ENCODE measurements around the gene CD164L2.

The CD164L2 gene

DNA sequence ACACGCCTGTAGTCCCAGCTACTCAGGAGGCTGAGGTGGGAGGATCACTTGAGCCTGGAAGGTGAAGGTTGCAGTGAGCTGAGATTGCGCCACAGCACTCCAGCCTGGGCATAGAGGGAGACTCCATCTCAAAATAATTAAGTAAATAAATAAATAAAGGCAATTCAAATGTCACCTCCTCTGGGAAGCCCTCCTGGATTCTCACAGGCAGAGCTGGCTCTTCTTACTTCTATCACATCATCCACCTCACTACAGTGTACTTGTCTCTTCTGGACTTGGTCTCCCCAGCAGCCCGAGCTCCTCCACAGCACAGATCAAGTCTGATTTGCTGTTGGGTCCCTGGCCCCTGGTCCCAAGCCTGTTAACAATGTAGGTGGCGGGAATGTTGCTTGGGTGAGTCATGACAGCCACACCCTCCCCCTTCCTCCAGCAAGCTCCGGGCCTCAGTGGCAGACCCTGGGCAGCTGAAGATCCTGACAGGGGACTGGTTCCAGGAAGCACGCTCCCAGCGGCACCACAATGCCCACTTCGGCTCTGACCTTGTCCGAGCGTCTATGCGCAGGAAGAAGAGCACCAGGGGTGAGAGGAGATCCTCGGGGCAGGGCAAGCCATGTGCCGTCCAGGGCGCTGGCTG is 36.0 kb downstream of the CD164L2 start:
- DNase-seq (ENCODE audit: low spot score): no peak

DNA sequence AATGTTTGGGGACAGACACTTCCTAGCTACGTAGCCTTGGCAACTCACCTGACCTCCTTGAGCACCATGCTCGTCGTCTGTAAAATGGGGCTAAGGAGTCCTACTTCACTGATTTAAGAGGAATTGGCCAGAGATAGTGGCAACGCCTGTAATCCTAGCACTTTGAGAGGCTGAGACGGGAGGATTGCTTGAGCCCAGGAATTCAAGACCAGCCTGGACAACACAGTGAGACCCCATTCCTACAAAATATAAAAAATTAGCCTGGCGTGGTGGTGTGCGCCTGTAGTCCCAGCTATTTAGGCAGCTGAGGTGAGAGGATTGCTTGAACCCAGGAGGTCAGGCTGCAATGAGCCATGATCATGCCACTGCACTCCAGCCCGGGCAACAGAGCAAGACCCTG is 36.8 kb downstream of the CD164L2 start:
- DNase-seq (ENCODE audit: low spot score): no peak

DNA sequence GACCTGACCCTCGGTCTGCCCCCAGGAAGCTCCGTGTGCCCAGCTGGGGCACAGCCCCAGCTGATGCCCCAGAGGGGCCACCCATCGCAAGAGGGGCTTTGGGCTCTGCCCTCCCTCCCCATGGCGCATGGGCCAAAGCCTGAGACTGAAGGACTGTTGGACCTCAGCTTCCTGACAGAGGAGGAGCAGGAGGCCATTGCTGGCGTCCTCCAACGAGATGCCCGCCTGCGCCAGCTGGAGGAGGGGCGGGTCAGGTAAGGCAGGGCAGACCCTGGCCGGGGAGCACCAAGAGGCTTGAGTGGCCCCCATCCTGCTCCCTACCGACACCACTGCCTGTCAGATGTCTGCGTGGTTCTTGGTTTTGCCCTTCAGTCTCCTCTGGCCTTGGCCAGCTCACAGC is 37.9 kb downstream of the CD164L2 start:
- DNase-seq (ENCODE audit: low spot score): no peak

DNA sequence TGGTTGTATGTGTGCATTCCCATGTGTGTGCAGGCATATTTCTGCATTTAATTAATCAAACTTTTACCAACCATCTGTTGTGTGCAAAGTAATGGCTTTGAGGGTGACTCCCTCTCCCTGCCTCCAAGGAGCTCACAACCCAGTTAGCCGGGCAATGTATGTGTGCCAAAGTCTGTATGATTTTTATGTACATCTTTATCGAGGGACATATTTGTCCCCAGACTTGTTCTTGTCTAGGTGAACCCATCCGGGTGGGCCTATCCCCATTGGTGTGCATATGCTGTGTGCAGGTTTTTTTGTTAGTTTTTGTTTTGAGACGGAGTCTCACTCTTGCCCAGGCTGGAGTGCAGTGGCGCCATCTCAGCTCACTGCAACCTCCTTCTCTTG is 39.5 kb downstream of the CD164L2 start:
- no peak for DNase-seq (ENCODE audit: low spot score)

DNA sequence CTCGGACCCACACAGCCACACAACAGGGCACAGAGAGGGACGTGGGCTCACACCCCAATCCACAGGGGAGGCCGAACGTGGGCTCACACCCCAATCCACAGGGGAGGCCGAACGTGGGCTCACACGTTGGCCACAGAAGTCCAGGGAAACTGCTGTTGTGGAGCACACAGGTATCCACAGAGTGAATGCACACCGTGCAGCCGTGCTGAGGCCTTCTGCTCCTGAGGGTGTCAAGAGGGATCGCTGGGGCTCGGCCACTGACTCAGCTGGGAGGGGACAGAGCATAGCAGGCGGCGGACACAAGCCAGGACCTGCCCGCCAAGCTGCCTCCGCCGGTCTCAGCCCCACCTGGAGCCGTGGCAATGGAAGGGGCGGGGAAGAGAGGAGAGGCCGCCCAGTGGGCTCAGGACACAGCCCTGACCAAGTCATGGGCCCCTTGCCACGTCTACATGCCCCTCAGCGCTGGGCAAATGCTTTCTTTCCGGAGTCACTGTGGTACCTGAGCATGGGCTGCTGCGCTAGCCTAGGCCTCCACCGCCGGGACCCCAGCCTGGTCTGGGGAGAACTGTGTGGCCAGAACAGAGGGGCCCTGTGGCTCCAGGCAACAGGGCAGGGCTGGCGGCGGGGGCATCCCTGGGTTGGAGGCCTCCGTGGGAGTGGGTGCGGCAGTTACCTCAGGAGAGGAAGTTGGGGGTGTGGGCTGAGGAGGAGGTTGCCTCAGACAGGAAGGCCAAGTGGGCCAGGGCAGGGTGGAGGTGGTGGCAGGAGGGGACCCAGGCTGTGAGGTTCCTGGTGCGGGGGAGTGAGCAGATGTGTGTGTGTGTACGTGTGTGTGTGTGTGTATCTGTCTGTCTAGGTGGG is 40.1 kb downstream of the CD164L2 start:
- DNase-seq (ENCODE audit: low spot score): peak; percentile 89

DNA sequence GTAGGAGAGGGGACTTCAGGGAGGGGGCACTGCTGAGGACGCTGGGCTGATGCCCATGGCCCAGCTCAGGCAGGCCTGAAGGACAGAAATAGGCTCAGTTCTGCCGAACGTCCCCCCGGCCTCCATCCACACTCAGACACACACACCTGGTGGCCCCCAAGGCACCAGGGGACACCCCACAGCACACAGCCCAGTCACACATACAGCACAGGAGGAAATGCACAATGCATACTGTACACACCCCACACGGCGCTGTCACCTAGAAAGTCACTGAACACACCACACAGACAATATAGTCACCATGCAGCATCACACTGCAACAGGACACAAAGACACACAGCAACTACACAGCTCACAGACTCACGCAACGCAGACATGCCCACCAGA is 40.7 kb downstream of the CD164L2 start:
- DNase-seq (ENCODE audit: low spot score): peak; percentile 51

DNA sequence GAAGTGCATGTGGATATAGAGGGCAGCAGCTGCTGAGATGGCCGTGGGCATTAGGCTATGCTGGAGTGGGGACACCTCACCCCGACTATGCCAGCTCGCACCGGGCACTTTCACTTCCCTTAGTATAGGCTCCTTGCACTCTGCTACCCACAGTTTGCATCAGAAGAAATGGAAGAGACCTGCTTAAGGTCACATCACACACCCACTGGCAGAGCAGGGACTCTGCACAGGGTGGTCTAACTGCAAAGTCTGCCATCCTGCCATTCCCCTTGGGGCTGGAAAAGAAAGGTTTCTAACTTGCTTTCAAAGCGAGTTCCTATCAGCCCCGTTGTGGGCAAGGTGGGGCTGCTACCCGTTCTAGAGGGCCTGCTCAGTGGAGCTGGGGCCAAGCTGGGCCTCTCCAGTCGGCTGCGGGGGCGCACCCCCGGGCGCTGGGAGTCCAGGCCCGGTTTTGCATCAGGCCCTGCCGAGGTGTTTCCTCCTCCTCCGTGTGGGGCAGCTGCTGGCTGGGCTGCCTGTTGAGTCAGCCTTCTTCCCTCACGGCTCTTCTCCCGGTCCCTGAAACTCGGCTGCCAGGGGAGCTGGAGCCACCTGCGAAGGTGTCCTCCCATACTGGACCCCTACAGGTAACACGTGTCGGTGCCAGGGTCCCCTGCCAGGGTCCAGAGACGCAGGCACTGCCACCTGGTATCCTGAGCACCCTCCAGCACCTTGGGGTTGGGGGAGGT is 41.4 kb downstream of the CD164L2 start, which contains the start of gene SYTL1:
SYTL1 (plus strand) TSS at position 498 of the 728 bp plus-strand sequence. CDS start 3,313 bp downstream, outside the sequence.
- peak; percentile 63 for DNase-seq (ENCODE audit: low spot score)

DNA sequence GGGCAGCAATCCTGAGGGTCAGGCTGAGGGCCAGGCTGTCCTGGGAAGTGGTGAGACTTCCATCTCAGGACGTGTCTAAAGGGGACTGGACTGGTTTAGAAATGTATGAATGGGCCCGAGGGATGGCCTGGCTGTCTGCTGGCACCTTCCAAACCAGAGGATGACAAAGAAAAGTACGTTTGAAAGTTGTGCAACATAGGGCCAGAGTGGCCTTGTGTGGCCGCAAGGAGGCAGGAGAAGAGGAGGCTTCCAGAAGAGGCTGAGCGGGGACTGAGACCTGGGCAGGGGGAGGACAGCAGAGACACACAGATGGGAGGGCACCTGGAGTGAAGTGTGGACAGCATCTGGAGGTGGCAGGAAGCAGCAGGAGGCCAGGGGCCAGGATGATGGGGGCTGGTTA is 43.9 kb downstream of the CD164L2 start:
- DNase-seq (ENCODE audit: low spot score): no peak

DNA sequence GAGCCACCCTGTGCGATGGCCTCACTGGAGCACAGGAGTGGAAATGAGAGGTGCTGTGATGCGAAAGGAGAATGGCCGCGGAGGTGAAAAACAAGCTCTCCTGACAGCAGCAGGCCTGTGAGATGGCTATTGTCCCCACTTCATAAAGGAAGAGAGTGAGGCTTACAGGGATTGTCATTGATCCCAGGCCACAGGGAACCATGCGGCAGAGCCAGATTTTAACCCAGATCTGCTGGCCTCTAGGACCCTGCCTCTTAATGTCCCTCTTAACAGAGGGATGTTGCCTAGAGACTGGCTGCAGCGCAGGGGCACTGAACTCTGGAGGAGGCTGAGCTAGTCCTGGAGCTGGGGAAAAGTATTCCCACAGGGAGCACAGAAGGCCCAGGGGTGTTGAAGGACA is 44.4 kb downstream of the CD164L2 start:
- DNase-seq (ENCODE audit: low spot score): no peak

DNA sequence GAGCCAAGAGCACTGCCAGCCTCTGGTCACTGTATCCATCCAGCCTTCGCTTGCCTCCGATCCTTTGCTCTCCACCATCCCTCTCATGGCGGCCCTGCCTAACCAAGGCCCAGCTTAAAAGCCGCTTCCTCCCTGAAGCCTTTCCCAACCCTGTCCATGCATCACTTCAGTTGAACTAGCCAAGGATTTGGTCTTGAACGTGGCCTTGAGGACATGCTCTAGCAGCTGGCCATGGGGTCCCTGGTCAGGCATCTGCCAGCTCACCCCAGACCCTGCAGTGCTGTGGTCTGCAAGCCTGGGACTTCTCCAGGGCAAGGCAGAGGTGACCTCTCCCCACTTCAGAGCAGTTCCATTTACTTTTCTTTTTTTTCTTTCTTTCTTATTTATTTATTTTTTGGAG is 46.4 kb downstream of the CD164L2 start:
- no peak for DNase-seq (ENCODE audit: low spot score)

DNA sequence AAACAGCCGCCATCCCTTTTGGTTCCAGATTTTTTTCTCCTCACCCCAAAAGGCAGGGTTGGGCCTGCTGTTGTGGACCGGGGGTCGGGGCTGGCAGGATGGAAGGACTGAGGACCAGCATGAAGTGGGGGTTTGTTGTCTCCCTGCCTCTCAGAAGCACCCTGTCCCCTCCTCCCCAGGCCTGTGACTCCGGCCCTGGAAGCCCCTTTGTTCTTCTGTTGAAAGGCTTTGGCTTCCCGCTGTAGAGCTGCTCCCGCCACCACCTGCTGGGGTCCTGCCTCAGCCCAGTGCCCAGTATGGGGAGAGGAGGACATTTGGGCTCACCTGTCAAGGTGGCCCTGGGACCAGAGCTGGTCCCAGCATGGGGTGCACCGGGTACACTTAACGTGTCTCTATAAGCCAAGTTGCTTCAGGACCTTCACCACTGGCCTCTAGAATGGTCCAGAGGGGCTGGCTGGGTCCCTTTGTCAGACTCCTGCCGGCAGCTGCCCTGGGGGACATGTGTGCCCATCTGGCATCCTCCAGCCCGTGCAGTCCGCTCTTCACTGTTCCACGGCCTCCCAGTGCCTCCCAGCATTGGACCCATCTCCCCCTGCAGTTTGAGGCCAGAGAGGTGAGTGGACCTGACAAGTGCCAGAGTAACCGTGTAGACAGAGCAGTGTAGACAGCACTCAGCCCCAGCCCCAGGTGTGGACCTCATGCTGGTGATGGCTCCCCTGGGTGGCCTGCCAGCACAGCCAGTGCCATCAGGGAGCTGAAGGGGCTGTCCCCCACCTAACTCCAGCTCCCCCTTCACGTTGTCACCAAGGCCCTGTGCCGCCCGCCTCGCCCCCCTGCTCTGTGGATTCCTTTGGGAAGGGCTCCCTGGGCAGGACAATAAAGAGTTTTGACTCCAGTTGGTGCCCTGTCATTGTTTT is 47.4 kb downstream of the CD164L2 start:
- DNase-seq (ENCODE audit: low spot score): no peak

DNA sequence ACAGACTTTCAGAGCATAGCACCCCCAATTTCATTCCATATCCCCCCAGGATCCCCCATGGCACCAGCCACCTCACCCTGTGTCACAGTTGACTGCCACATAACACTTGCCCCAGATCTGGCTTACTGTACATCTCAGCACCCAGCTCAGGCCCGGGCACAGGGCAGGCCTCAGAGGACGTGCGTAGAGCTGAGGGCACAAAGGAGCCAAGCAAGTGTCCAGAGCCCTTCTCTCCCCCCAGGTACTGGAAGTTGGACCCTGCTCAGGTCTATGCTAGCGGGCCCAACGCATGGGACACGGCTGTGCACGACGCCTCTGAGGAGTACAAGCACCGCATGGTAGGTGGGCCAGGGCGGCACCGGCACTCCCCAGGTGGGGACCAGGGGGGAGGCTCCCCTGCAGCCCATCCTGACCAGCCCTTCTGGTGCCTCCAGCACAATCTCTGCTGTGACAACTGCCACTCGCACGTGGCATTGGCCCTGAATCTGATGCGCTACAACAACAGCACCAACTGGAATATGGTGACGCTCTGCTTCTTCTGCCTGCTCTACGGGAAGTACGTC is 49.3 kb downstream of the CD164L2 start:
- DNase-seq (ENCODE audit: low spot score): no peak

DNA sequence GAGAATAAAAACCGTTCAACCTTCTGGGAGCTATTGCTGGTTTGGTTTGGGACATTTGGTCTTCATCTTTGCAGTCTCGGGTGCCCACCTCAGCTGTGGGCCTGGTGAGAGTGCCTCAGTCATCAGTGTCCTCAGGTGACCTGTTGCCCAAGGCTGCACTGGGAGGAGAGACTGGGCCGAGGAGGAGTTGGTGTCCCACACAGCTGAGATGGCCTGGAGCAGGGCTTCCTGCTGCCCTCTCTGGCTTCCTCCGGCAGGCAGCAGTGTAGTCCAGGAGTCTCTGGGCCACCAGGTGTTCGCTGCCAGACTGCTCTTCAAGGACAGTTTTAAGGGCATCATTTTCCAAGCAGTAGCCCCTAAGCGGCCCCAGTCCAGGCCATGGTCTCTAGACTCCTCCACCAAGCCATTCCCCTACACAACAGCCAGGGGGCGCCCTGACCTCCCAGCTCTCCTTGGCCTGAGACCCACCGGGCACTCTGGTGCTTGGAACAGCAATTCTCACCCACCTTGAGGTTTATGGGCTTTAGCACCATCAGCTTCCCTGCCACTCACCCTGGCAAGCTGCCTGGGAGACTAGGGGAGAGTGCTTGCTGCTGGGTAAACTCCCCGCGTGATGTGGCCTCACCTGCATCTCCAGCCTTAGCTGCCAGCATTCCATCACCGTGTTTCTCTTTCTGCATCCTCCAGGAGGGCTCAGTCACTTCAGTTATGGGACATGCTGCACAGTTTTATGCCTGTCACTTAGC is 50.4 kb downstream of the CD164L2 start:
- DNase-seq (ENCODE audit: low spot score): peak; percentile 48

DNA sequence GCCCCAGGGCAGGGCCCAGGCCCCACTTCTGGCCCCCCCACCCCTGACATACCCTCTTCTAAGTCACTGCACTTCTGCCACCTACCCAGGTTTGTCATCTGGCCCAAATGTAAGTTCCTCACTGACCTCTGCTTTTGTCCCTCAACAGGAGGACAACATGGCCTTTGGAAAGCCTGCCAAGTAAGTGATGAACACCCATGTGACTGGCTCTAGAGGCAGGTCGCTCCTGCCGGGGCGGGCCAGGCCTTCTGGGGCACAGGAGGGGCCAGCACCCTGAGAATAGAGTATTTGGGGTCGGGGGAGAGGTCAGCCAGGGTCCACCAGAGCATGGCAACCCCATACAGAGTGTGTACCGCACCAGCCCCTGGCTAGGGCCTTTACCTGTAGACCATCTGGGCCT is 51.2 kb downstream of the CD164L2 start:
- DNase-seq (ENCODE audit: low spot score): no peak

DNA sequence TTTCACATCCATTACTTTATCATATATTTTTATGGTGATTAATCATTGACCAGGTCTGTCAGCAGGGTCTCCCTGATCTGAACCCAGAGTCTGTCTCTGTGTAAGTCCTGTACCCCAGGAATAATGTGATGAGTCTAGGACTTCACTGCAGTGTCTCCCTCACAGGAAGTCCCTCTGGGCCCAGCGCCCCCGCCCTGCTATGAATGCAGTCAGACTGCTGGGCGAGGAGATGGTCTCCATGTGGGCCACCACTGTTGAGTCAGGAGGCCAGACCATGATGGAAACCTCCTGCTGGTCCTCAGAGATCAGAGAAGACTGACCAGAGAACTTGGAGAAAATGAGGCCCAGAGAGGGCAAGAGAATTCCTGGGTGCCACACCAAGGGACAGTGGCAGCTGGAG is 51.7 kb downstream of the CD164L2 start:
- DNase-seq (ENCODE audit: low spot score): no peak

DNA sequence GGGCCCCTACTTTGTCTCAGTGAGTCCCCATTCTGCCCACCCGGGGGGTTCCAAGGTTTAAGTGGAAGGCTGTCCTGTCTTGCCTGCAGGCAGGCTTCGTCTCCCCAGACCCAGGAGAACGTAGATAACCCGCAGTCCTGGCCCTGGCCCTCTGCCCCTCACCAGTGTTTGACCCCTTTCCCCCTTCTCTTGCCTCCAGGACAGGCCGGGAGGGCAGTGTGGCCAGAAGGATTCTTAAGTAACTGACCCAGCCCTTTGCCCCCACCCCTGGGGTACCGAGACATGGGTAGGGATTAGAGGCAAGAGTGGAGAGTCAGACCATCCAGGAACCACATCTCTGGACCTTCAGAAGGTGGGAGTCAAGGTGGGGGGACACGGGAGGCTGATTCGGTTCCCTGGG is 52.3 kb downstream of the CD164L2 start:
- no peak for DNase-seq (ENCODE audit: low spot score)

All from CD4-positive, alpha-beta T cell treated with Interleukin-6 at 100 ng/mL for 8 hours (primary cell).